PC-9 (cell line): Measurements from ENCODE around the gene OR6X1. TPM values are rescaled to one million over a fixed set of nuclear protein-coding genes. Genes with fewer than 3 reads are reported as not detected.

ENCODE experiments used
- BruUV-seq: library from RNA; stranded (reverse); fragments of 400-500 nt; replicated peaks from 2 replicates; lab custom pipeline; 2021; lab: Mats Ljungman, UMichigan
- CTCF ChIA-PET: fragments of 300-600 bp; sonication (Branson Sonifier 250); formaldehyde crosslinking; loops from one replicate; lab custom pipeline; 2022; ENCODE audit warnings: antibody characterized with exemption; lab: Charles Lee
- POLR2A ChIA-PET: fragments of 300-600 bp; sonication (Branson Sonifier 250); formaldehyde crosslinking; loops from one replicate; lab custom pipeline; 2022; ENCODE audit warnings: antibody characterized with exemption; ENCODE audit not compliant: unreplicated experiment; lab: Charles Lee
- DNase-seq, 2 experiments: peaks; one replicate each; pipeline versions ENCODE4 v3.0.0 to v3.0.0-alpha.2; 2015 to 2022; ENCODE audit warnings: mixed read lengths in 1 of 2
- H2AFZ ChIP-seq: fragments of 200-600 bp; sonication (generic); 2 replicates; pipeline ENCODE4 v1.8.1; 2017; ENCODE audit warnings: antibody characterized with exemption
- H3F3A ChIP-seq: fragments of 200-600 bp; sonication (generic); 2 replicates; pipeline ENCODE4 v1.8.1; 2017; ENCODE audit warnings: antibody characterized with exemption, mild to moderate bottlenecking, low read depth; ENCODE audit not compliant: insufficient read depth
- H3K27ac ChIP-seq: fragments of 200-600 bp; sonication (generic); 2 replicates; pipeline ENCODE4 v1.6.1; 2016; ENCODE audit warnings: mixed run types
- H3K27me3 ChIP-seq: fragments of 200-600 bp; sonication (generic); 2 replicates; pipeline ENCODE4 v1.6.1; 2016; ENCODE audit warnings: low read depth, mixed run types; ENCODE audit not compliant: insufficient read depth
- H3K36me3 ChIP-seq: fragments of 200-600 bp; sonication (generic); 2 replicates; pipeline ENCODE4 v1.6.1; 2016; ENCODE audit warnings: low read depth, mixed run types
- H3K4me1 ChIP-seq: fragments of 200-600 bp; sonication (generic); replicated peaks from 2 replicates; pipeline ENCODE4 v1.6.1; 2016; ENCODE audit warnings: mixed run types; ENCODE audit not compliant: insufficient read depth
- H3K4me2 ChIP-seq: fragments of 200-600 bp; sonication (generic); 2 replicates; pipeline ENCODE4 v1.6.1; 2017; ENCODE audit warnings: mixed run types
- H3K4me3 ChIP-seq: fragments of 200-600 bp; sonication (generic); 2 replicates; pipeline ENCODE4 v1.6.1; 2016; ENCODE audit warnings: mixed run types
- H3K79me2 ChIP-seq: fragments of 200-600 bp; sonication (generic); 2 replicates; pipeline ENCODE4 v1.6.1; 2017; ENCODE audit warnings: low read depth, mixed run types
- H3K9me2 ChIP-seq: fragments of 200-600 bp; sonication (generic); 2 replicates; pipeline ENCODE4 v1.8.1; 2017; ENCODE audit warnings: mild to moderate bottlenecking; ENCODE audit not compliant: insufficient read depth
- H3K9me3 ChIP-seq: fragments of 200-600 bp; sonication (generic); 2 replicates; pipeline ENCODE4 v1.8.1; 2016; ENCODE audit warnings: low read depth; ENCODE audit not compliant: insufficient read depth
- H4K20me1 ChIP-seq: fragments of 200-600 bp; sonication (generic); 2 replicates; pipeline ENCODE4 v1.8.1; 2017; ENCODE audit not compliant: insufficient read depth
- CTCF ChIP-seq: fragments of 200-600 bp; sonication (generic); conservative IDR thresholded peaks from 2 replicates; pipeline ENCODE4 v1.6.1; 2017; ENCODE audit warnings: mixed run types, antibody characterized with exemption, mild to moderate bottlenecking, moderate library complexity
- EZH2 ChIP-seq: fragments of 200-600 bp; sonication (generic); IDR thresholded peaks from 2 replicates; pipeline ENCODE4 v1.8.0; 2017; ENCODE audit warnings: antibody characterized with exemption, low read depth
- intact Hi-C: fragments of 100-400 bp; cut with micrococcal nuclease; formaldehyde crosslinking; loops from one replicate; pipeline ENCODE4 v1.10.0; 2022; ENCODE audit not compliant: unreplicated experiment
- total RNA-seq: library from RNA; stranded (reverse); gene quantifications from 2 replicates; pipeline ENCODE4 v1.2.3, GENCODE V29; 2021

The OR6X1 gene
- total RNA-seq, 1 experiment from 2014 or later: not detected

GRCh38 chr11:123745764-123746451, 8.4 kb downstream of the OR6X1 start:
- TF ChIP-seq EZH2: no peak
- no peak for TF ChIP-seq CTCF
- POLR2A ChIA-PET: no interaction called here

GRCh38 chr11:123742724-123743120, 11.6 kb downstream of the OR6X1 start:
- Histone ChIP-seq H3K79me2 (peaks cover 34% of the 10 kb centered on the region), H3K9me3 (no peaks in the 10 kb centered on the region), H3K27me3 (0 out of 2 replicates have a peak, but pooled peaks cover 4% of the 10 kb centered on the region), H4K20me1 (peaks cover 10% of the 10 kb centered on the region; the same call in 1 of the 2 replicates), H3K4me3 (no peak overlapping the region), H3K4me1 (peaks cover 15% of the 10 kb centered on the region), H3K36me3 (peaks cover 20% of the 10 kb centered on the region), H3F3A (no peaks in the 10 kb centered on the region), H2AFZ (peak overlapping the region; percentile 96; the same call in 1 of the 2 replicates), H3K27ac (no peak overlapping the region), H3K9me2 (no peaks in the 10 kb centered on the region), H3K4me2 (no peak overlapping the region)
- ChIA-PET CTCF (no interaction called here), POLR2A (no interaction called here)
- TF ChIP-seq EZH2 (no peak), CTCF (no peak)
- BruUV-seq: no TSS peak
- intact Hi-C loops: no loop called here
- DNase-seq: no peak

More at GRCh38 chr11:123745764-123746451, 8.4 kb downstream of the OR6X1 start:
- Histone ChIP-seq H3K36me3 (no peaks in the 10 kb centered on the region), H3K4me2 (no peak overlapping the region), H2AFZ (no peak overlapping the region), H3K4me3 (no peak overlapping the region), H3F3A (no peaks in the 10 kb centered on the region), H3K9me2 (no peaks in the 10 kb centered on the region), H3K79me2 (peaks cover 2% of the 10 kb centered on the region), H4K20me1 (no peaks in the 10 kb centered on the region), H3K9me3 (no peaks in the 10 kb centered on the region), H3K4me1 (0 out of 2 replicates have a peak, but pooled peaks cover 4% of the 10 kb centered on the region), H3K27ac (no peak overlapping the region), H3K27me3 (0 out of 2 replicates have a peak, but pooled peaks cover 13% of the 10 kb centered on the region)
- intact Hi-C loops: no loop called here
- no peak for DNase-seq
- no TSS peak for BruUV-seq
- CTCF ChIA-PET: no interaction called here

GRCh38 chr11:123742031-123742723, 12.1 kb downstream of the OR6X1 start:
- Histone ChIP-seq H3K79me2 (peaks cover 36% of the 10 kb centered on the region), H3K27ac (no peak overlapping the region), H3F3A (no peaks in the 10 kb centered on the region), H3K9me3 (no peaks in the 10 kb centered on the region), H3K36me3 (peaks cover 25% of the 10 kb centered on the region), H4K20me1 (peaks cover 10% of the 10 kb centered on the region; the same call in 1 of the 2 replicates), H3K4me1 (peaks cover 15% of the 10 kb centered on the region), H3K4me3 (peak overlapping the region; percentile 70), H3K9me2 (no peaks in the 10 kb centered on the region), H3K4me2 (peak overlapping the region; percentile 88), H3K27me3 (0 out of 2 replicates have a peak, but pooled peaks cover 4% of the 10 kb centered on the region), H2AFZ (peak overlapping the region; percentile 96)
- intact Hi-C loops: no loop called here
- DNase-seq: no peak
- ChIA-PET CTCF (no interaction called here), POLR2A (no interaction called here)
- no TSS peak for BruUV-seq
- no peak for TF ChIP-seq CTCF
- no peak for TF ChIP-seq EZH2
